Measurements from ENCODE around the gene C18orf32.

- no peak for TF ChIP-seq CTCF (IDR thresholded peaks at IDR 0.05; ENCODE audit: borderline replicate concordance, extremely low read depth, low read length, poor library complexity, severe bottlenecking)
- TF ChIP-seq EZH2 (IDR thresholded peaks at IDR 0.05; ENCODE audit: borderline replicate concordance, low read depth, low read length, severe bottlenecking): no peak
These were observed 30.2 kb downstream of the C18orf32 start for GRCh38 chr18:49456794-49457193.

All from DND-41 (cell line).